HEK293T (cell line): ENCODE results near the gene GDPD5.

Experiments
- ELF4 ChIP-seq: fragments of 450-650 bp; IDR thresholded peaks from 2 replicates; pipeline ENCODE4 v1.6.1; 2017; ENCODE audit warnings: antibody characterized with exemption
- FOXK2 ChIP-seq: fragments of 450-650 bp; IDR thresholded peaks from 2 replicates; pipeline ENCODE4 v1.6.1; 2016; ENCODE audit warnings: mild to moderate bottlenecking
- HDGF ChIP-seq: fragments of 450-650 bp; IDR thresholded peaks from 2 replicates; pipeline ENCODE4 v1.6.1; 2017; ENCODE audit warnings: antibody characterized with exemption, borderline replicate concordance
- SP1 ChIP-seq: fragments of 450-650 bp; IDR thresholded peaks from 2 replicates; pipeline ENCODE4 v1.6.1; 2017
- SUZ12 ChIP-seq: fragments of 450-650 bp; IDR thresholded peaks from 2 replicates; pipeline ENCODE4 v1.6.1; 2016; ENCODE audit warnings: mild to moderate bottlenecking

- TF ChIP-seq ELF4 (no peak), SUZ12 (no peak), FOXK2 (no peak), SP1 (no peak), HDGF (no peak)
These were observed 82.7 kb downstream of the GDPD5 start for GRCh38 chr11:75443043-75443442.
